T-helper 2 cell treated with Interferon-gamma antibody and Interleukin-4, amounts not matched to agents 5 μg/mL and 100 μg/mL, for 36 hours (primary cell): ENCODE results near the gene PIR.

ENCODE experiments used
- DNase-seq: peaks from one replicate; pipeline ENCODE4 v3.0.0; 2021; ENCODE audit warnings: low spot score
- H3K27ac Mint-ChIP-seq: one replicate; pipeline ENCODE4 v1.8.0; 2021; ENCODE audit warnings: mild to moderate bottlenecking, mixed read lengths
- H3K27me3 Mint-ChIP-seq: one replicate; pipeline ENCODE4 v1.8.0; 2021; ENCODE audit warnings: low read depth, mixed read lengths
- H3K36me3 Mint-ChIP-seq: one replicate; pipeline ENCODE4 v1.8.0; 2021; ENCODE audit warnings: low read depth, mixed read lengths
- H3K4me1 Mint-ChIP-seq: one replicate; pipeline ENCODE4 v1.8.0; 2021; ENCODE audit warnings: low read depth, mixed read lengths
- H3K4me3 Mint-ChIP-seq: one replicate; pipeline ENCODE4 v1.8.0; 2022; ENCODE audit warnings: mild to moderate bottlenecking, moderate library complexity, mixed read lengths
- H3K9me3 Mint-ChIP-seq: one replicate; pipeline ENCODE4 v1.8.0; 2021; ENCODE audit warnings: mixed read lengths

PIR gene

DNA sequence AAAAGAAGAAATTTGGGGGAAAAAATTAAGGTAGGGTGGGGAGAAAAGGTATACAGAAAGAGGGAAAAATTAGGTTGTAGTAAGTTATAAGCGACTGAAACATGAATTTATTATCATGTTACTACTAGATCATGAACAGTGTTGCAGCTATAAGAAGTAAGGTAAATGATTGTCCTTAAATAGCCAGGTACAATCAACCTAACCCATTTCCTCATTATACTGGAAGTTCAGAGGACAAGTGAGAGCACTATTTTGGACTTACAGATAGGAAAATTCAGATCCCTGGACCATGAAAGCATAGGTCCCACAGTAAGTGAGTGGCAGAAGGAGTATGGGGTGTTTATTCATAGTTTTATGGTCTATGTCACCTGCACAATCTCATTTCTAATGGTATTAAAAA, 23.5 kb downstream of the PIR start:
- Mint-ChIP-seq H3K9me3 (no peaks in the 10 kb centered on the region), H3K4me3 (no peak overlapping the region), H3K36me3 (no peaks in the 10 kb centered on the region), H3K27ac (no peak overlapping the region), H3K4me1 (no peaks in the 10 kb centered on the region), H3K27me3 (no peaks in the 10 kb centered on the region)
- no peak for DNase-seq

DNA sequence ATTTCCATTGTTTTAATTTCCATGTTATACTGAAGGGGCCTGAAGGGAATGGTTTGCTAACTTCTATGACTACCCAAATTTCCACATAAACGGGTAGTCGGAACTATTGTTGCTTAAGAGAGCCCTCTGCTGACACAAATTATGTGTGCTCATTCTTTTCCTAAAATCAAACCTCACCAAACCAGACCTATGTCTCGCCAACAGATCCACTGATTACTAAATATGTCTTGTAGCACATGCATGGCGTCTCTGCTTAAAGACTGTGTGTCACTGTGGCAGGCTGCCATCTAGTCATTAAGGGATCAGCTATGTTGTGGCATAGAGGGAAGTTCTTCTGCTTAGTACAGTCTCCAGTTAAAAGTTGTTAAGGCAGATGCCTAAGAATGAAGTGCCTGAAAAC, 25.1 kb downstream of the PIR start:
- Mint-ChIP-seq H3K4me1 (no peaks in the 10 kb centered on the region), H3K27me3 (no peaks in the 10 kb centered on the region), H3K36me3 (no peaks in the 10 kb centered on the region), H3K4me3 (no peak overlapping the region), H3K27ac (no peak overlapping the region), H3K9me3 (no peaks in the 10 kb centered on the region)
- no peak for DNase-seq

DNA sequence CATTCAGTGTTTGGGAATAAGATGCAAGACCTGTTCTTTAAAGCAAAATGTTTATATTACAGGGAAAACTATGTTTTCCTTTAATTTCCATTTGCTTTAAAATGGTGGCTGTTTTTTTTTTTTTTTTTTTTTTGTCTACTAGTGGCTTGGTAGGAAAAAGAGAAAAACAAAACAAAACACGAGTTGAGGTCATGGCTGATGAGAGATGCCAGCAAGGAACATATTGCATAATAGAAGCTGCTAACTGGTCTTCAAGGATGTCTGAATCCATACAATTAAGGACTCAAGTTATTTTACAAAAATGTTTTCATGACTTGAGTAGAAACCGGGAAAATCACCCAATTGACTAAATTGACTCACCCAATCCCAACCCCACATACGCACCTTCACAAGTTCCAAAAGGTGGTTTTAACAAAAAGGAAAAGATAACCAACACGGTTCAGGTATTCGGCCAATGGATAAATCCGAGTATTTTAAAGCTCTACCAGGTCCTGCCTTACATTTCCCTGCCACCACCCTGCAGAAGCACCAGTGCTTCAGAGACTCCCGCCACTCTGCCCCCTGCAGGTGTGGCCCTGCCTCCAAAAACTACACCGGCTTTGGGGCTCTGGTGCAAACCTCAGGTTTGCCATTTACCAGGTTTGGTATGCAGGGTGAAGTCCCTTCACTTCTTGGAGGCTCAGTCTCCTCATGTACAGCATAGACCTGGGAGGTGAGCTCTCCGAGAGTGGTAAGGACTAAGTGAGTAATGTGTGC, 27.1 kb downstream of the PIR start:
- DNase-seq, result no peak

DNA sequence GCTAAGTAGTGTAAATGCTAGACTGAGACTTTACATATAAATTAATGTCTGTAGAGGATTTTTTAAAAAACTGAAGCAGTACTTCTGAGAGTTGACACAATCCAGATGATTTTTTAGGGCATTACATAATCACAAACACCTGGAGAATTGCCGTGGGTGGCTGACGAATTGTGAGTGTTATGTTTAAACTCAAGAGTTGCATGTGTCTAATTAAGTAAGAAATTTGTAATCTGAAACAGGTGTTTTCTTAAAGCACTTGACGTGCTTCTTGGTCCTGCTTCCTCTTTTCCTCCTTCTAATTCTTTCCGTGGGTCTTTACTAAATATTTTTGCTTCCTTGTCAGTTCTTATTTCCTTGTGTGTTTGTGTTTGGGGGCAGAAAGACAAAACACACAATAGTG, 27.8 kb downstream of the PIR start:
- H3K36me3 Mint-ChIP-seq, result no peaks in the 10 kb centered on the region
- H3K27me3 Mint-ChIP-seq, result no peaks in the 10 kb centered on the region
- no peak overlapping the region for H3K4me3 Mint-ChIP-seq
- DNase-seq, result no peak
- H3K4me1 Mint-ChIP-seq, result no peaks in the 10 kb centered on the region
- H3K9me3 Mint-ChIP-seq, result no peaks in the 10 kb centered on the region
- H3K27ac Mint-ChIP-seq, result no peak overlapping the region

More for the DNA sequence above, 27.1 kb downstream of the PIR start:
- no peaks in the 10 kb centered on the region for H3K27me3 Mint-ChIP-seq
- no peaks in the 10 kb centered on the region for H3K36me3 Mint-ChIP-seq
- H3K9me3 Mint-ChIP-seq, result no peaks in the 10 kb centered on the region
- no peak overlapping the region for H3K4me3 Mint-ChIP-seq
- no peak overlapping the region for H3K27ac Mint-ChIP-seq
- H3K4me1 Mint-ChIP-seq, result no peaks in the 10 kb centered on the region

DNA sequence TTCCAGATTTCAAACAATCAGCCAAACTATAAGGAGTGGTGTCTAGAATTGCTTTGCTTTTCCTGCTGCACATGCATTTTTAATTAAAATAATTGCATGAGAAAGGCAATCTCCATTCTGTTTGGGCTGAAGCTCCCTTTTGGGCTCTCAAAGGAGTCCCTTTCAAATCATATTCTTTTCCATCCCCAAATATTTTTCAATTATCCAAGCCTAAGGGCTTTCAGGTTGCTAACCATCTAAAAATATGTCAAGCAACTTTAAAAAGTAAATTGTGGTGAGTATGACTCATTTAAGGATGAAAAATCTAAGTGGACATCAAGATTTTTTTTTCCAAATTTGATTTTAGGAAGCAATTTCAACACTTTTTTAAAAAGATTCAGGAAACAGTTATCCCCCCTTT, 28.4 kb downstream of the PIR start:
- no peaks in the 10 kb centered on the region for H3K27me3 Mint-ChIP-seq
- H3K36me3 Mint-ChIP-seq, result no peaks in the 10 kb centered on the region
- H3K4me3 Mint-ChIP-seq, result no peak overlapping the region
- no peaks in the 10 kb centered on the region for H3K9me3 Mint-ChIP-seq
- H3K4me1 Mint-ChIP-seq, result no peaks in the 10 kb centered on the region
- no peak for DNase-seq
- H3K27ac Mint-ChIP-seq, result no peak overlapping the region

DNA sequence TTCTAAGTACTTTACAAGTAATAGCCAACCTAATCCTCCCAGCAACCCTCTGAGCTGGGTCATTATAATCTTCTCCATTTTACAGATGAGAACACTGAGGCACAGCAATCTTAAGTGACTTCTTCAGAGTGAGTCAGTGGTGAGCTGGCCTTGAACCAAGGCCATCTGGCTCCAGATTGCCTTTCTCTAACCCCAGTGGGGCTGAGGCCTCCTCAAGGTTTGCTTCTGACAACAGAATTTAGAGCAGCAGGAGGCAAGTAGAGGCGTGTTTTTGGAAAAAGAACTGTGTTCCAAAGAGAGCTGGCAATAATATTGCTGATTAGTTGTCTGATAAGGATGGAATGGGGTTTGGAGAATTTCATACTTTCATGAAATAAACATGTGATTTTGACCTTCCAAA, 41.2 kb downstream of the PIR start:
- Mint-ChIP-seq H3K4me1 (no peaks in the 10 kb centered on the region), H3K27ac (no peak overlapping the region), H3K9me3 (no peaks in the 10 kb centered on the region), H3K27me3 (no peaks in the 10 kb centered on the region), H3K4me3 (no peak overlapping the region), H3K36me3 (no peaks in the 10 kb centered on the region)
- DNase-seq, result no peak

DNA sequence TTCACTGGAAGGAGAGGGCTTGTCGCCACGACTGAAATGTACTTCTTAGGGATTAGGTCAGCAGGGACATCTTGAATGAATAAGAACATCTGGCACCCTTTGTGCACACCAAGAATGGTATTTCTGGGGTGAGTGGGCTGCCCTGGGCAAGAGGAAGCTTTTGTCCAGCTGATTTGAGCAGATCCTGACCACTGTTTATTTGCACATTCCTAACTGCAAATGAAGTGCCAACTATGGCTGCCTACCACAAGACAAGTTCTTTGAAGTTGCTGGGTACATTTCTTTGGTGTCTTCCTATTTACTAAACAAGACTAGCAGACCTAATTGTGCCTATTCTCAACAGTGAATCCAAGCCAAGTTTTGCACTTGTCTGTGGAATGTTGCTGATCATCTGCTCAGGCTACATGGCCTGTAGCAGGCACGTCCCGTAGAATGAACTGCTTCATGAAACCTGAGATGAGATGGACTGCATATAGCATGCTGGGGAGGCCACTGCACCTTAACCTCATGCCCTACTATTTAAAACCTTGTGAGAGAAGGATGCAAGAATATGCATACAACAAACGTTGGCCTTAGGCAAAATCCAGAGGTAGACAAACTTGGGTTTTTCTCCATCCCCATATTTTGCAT, 45.0 kb downstream of the PIR start:
- Mint-ChIP-seq H3K4me3 (no peak overlapping the region), H3K27ac (no peak overlapping the region), H3K36me3 (no peaks in the 10 kb centered on the region), H3K27me3 (no peaks in the 10 kb centered on the region), H3K4me1 (no peaks in the 10 kb centered on the region), H3K9me3 (no peaks in the 10 kb centered on the region)
- no peak for DNase-seq

DNA sequence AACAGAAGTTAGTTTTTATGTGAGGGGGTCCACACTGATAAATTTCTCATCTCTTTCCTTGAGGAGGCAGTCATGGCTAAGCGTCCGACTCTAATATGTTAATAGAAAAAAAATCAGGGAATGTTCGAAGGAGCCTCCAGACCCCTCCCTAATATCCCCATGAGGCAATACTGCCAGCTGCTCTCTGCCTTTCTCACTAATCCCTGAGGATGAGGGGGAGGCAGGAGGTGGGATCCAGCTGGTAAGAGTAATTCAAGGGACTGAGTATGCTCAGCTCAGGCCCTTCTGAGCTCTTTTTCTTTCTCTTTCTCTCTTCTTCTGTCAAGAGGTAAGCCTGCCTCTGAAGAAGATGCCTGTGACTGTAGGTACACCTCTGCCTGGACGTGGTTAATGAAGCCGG, 51.7 kb downstream of the PIR start:
- no peak overlapping the region for H3K27ac Mint-ChIP-seq
- H3K27me3 Mint-ChIP-seq, result no peaks in the 10 kb centered on the region
- no peaks in the 10 kb centered on the region for H3K9me3 Mint-ChIP-seq
- H3K4me1 Mint-ChIP-seq, result no peaks in the 10 kb centered on the region
- no peak overlapping the region for H3K4me3 Mint-ChIP-seq
- no peak for DNase-seq
- H3K36me3 Mint-ChIP-seq, result no peaks in the 10 kb centered on the region

DNA sequence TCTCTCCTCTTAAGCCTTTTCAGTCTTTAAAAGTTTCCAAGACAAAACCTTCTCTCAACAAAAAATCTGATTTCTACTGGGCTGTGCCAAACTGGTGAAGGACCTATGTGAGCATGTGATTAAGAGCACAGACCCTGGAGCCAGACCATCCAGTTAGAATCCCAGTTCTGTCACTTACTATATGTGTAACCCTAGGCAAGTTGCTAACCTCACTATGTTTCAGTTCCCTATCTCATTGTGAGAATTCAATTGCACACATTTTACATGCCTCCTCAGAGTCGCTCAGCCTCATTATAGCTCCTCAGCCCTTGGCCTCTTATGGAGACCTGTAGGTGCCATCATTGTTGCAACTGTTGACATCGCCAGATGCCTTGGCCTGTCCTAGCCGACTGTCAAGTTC, 54.8 kb downstream of the PIR start:
- Mint-ChIP-seq H3K36me3 (no peaks in the 10 kb centered on the region), H3K4me3 (no peak overlapping the region), H3K4me1 (no peaks in the 10 kb centered on the region), H3K27me3 (peaks cover 3% of the 10 kb centered on the region), H3K27ac (no peak overlapping the region), H3K9me3 (no peaks in the 10 kb centered on the region)
- no peak for DNase-seq

DNA sequence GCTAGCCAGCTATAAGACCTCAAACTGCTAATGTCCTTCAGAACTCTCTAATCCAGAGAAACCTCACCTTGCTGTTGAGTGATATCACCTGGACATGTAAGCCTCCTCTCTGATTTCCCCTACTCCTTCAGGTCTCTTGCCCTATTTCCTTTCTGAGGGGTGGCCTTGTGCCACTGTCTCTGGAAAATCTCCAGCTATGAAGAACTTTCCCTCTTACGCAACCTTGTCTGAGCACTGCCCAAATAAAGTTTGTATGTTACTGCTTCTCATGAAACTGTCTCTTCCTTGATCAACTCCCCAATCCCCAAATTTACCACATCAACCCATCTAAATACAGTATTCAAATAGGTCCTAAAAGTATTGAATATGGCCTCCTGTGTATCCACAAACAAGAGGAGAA, 55.4 kb downstream of the PIR start:
- Mint-ChIP-seq H3K27ac (no peak overlapping the region), H3K4me3 (no peak overlapping the region), H3K27me3 (peaks cover 9% of the 10 kb centered on the region), H3K36me3 (no peaks in the 10 kb centered on the region), H3K4me1 (no peaks in the 10 kb centered on the region), H3K9me3 (no peaks in the 10 kb centered on the region)
- no peak for DNase-seq

DNA sequence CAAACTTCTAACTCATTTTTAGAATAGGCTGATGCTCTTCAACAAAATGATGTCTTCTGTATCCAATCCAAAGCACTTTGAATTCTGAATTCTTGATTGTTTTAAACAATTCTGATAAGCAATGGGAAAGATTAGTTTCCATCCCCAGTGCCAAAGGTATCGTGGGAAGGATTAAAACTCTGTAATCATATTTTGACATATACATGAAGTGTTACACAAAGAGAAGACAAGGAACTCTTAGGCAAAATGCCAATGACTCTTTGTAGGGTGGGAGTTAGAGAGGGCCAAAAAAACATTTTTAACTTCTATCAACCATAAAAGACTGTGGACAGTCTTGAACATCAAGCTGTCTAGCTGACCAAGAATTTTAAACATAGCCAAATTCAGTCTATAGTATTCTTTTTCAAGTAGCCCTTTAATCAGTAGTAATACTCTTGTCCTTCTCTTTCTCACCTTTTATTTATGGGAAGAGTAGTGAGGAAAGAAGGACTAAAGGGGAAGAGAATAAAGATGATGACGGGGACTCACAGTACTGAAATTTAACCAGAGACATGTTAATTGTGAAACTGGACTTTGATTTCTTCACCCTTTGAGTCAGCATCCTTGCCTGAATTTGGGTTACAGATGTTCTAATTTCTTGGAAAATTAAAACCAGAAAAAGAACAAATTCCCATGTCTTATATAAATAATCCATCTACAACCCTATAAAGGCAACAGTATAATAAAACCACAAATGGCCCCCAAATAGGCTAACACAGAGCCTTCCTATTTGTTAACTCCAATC, 57.1 kb downstream of the PIR start:
- Mint-ChIP-seq H3K9me3 (no peaks in the 10 kb centered on the region), H3K4me3 (no peak overlapping the region), H3K27ac (no peak overlapping the region), H3K36me3 (no peaks in the 10 kb centered on the region), H3K4me1 (no peaks in the 10 kb centered on the region), H3K27me3 (peaks cover 9% of the 10 kb centered on the region)
- no peak for DNase-seq

DNA sequence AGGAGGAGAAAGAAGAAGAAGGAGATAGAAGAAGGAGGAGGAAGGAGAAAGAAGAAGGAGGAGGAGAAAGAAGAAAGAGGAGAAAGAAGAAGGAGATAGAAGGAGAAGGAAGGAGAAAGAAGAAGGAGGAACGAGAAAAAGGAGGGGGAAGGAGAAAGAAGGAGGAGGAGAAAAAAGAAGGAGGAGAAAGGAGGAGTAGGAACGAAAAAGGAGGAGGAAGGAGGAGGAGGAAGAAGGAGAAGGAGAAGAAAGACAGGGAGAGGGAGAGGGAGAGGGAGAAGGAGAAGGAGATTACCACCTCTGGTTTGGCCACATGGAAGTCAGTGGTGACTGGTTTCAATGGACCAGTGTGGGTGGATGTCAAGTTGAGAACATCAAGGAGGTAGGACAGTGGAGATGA, 58.9 kb downstream of the PIR start:
- peaks cover 3% of the 10 kb centered on the region for H3K4me1 Mint-ChIP-seq
- no peak overlapping the region for H3K27ac Mint-ChIP-seq
- H3K36me3 Mint-ChIP-seq, result no peaks in the 10 kb centered on the region
- peaks cover 9% of the 10 kb centered on the region for H3K27me3 Mint-ChIP-seq
- H3K4me3 Mint-ChIP-seq, result no peak overlapping the region
- no peak for DNase-seq
- no peaks in the 10 kb centered on the region for H3K9me3 Mint-ChIP-seq

DNA sequence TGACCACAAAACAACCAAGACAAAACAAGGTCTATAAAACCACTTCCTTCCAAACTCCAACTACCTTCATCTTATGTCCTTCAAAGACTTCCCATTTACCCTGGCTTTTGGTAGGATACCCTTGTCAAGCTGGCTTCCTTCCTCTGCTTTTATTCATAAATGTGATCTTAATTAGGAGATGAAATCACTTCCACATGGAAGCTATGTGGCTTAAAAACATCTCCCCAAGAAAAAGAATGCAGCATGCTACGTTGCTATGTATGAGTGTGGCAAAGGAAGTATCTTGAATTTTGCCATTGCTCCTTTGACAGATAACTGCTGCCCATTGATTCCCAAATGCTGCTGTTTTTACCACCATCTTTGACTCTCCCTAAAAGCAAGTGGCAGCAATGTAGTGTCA, 62.5 kb downstream of the PIR start:
- H3K36me3 Mint-ChIP-seq, result no peaks in the 10 kb centered on the region
- DNase-seq, result no peak
- H3K27me3 Mint-ChIP-seq, result peaks cover 9% of the 10 kb centered on the region
- peaks cover 3% of the 10 kb centered on the region for H3K4me1 Mint-ChIP-seq
- H3K9me3 Mint-ChIP-seq, result no peaks in the 10 kb centered on the region
- no peak overlapping the region for H3K4me3 Mint-ChIP-seq
- no peak overlapping the region for H3K27ac Mint-ChIP-seq

DNA sequence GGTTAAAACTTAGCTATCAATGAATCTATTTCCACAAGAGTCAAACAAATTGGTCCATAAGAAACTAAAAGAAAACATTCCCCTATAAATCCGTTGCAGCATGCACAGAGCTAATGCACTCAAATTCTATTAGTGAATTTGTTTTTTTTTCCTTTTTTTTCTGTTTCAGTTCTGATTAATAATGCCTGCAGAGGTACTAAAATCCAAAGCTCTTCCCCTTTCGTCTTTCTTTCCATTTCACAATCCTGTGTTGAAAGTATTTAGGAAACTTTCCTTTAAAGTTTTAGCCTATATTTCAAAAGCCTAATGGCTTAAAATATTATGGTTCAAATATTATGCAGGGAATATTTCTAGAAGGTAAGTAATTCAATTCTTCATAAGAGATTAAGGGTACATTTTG, 63.1 kb downstream of the PIR start:
- Mint-ChIP-seq H3K27me3 (peaks cover 9% of the 10 kb centered on the region), H3K36me3 (no peaks in the 10 kb centered on the region), H3K4me1 (peaks cover 3% of the 10 kb centered on the region), H3K4me3 (no peak overlapping the region), H3K27ac (no peak overlapping the region), H3K9me3 (no peaks in the 10 kb centered on the region)
- DNase-seq, result no peak
